CD14-positive monocyte (primary cell): Measurements from ENCODE around the gene SAMHD1. TPM values are rescaled to one million over a fixed set of nuclear protein-coding genes. Genes with fewer than 3 reads are reported as not detected.
"Not testable (repeated sequence)": the region's sequence is repeated elsewhere in the genome, so short reads cannot be mapped to it uniquely, and the experiment has no call there.

Source experiments
- DNase-seq, 3 donors: peaks; one replicate each; pipeline ENCODE4 v3.0.0-alpha.2; 2011 to 2022
- H2AFZ ChIP-seq: 2 replicates; pipeline ENCODE4 v1.6.0; 2012; ENCODE audit warnings: mild to moderate bottlenecking, low read depth, low read length, inconsistent platforms; ENCODE audit not compliant: insufficient read depth, poor library complexity, severe bottlenecking
- H3K27ac ChIP-seq, 2 donors: 1 replicate in 1 of 2; 2 replicates in 1 of 2; pipeline ENCODE4 v1.5.1; 2012 to 2013; ENCODE audit warnings: low read length in 2 of 2, control low read depth in 1 of 2, inconsistent platforms in 1 of 2, low read depth in 1 of 2, mild to moderate bottlenecking in 1 of 2
- H3K27me3 ChIP-seq, 2 donors: one replicate each; pipeline versions ENCODE4 v1.6.0 to v1.6.1; 2011 to 2013; ENCODE audit warnings: low read length in 2 of 2; ENCODE audit not compliant: control insufficient read depth in 2 of 2, insufficient read depth in 2 of 2
- H3K36me3 ChIP-seq, 2 donors: replicated peaks in 1 of 2; 1 replicate in 1 of 2; 2 replicates in 1 of 2; pipeline versions ENCODE4 v1.5.1 to v1.6.1; 2012 to 2013; ENCODE audit warnings: low read length in 2 of 2, control low read depth in 1 of 2, inconsistent platforms in 1 of 2, mild to moderate bottlenecking in 1 of 2; ENCODE audit not compliant: insufficient read depth in 2 of 2, control insufficient read depth in 1 of 2
- H3K4me1 ChIP-seq, 2 donors: 1 replicate in 1 of 2; 2 replicates in 1 of 2; pipeline versions ENCODE4 v1.5.1 to v1.6.1; 2012 to 2013; ENCODE audit warnings: low read length in 2 of 2, control low read depth in 1 of 2, inconsistent platforms in 1 of 2, mild to moderate bottlenecking in 1 of 2, moderate library complexity in 1 of 2; ENCODE audit not compliant: insufficient read depth in 2 of 2, control insufficient read depth in 1 of 2
- H3K4me2 ChIP-seq: replicated peaks from 2 replicates; pipeline ENCODE3; 2012; ENCODE audit warnings: low read length, moderate library complexity, mild to moderate bottlenecking; ENCODE audit not compliant: poor library complexity, severe bottlenecking; ENCODE audit errors: extremely low read depth
- H3K4me3 ChIP-seq, 3 experiments: fragments of 200-600 bp in 1 of 3; sonication (generic) in 1 of 3; replicated peaks in 1 of 3; 1 replicate in 2 of 3; 2 replicates in 1 of 3; pipeline ENCODE4 v1.5.1; 2011 to 2013; ENCODE audit warnings: low read length in 3 of 3, mild to moderate bottlenecking in 3 of 3, control low read depth in 2 of 3, low read depth in 2 of 3, inconsistent platforms in 1 of 3, moderate library complexity in 1 of 3
- H3K79me2 ChIP-seq: 2 replicates; pipeline ENCODE4 v1.6.0; 2012; ENCODE audit warnings: mild to moderate bottlenecking, control low read depth, inconsistent platforms, low read length, moderate library complexity; ENCODE audit not compliant: insufficient read depth
- H3K9ac ChIP-seq: 2 replicates; pipeline ENCODE4 v1.6.0; 2017; ENCODE audit warnings: low read length, mild to moderate bottlenecking; ENCODE audit not compliant: insufficient read depth, poor library complexity, severe bottlenecking
- H3K9me3 ChIP-seq, 2 donors: replicated peaks in 1 of 2; 1 replicate in 1 of 2; 2 replicates in 1 of 2; pipeline versions ENCODE4 v1.5.1 to v1.6.1; 2012 to 2013; ENCODE audit warnings: low read length in 2 of 2, control low read depth in 1 of 2; ENCODE audit not compliant: control insufficient read depth in 1 of 2, insufficient read depth in 1 of 2
- H4K20me1 ChIP-seq: 2 replicates; pipeline ENCODE4 v1.6.0; 2012; ENCODE audit warnings: mild to moderate bottlenecking, low read length, control low read depth, moderate library complexity; ENCODE audit not compliant: insufficient read depth
- H3K27ac Mint-ChIP-seq, 7 donors: one replicate each; pipeline ENCODE4 v1.8.0; 2020; ENCODE audit warnings: mild to moderate bottlenecking in 7 of 7, mixed read lengths in 7 of 7, moderate library complexity in 6 of 7, inconsistent platforms in 2 of 7
- H3K27me3 Mint-ChIP-seq, 3 donors: one replicate each; pipeline ENCODE4 v1.8.0; 2021 to 2022; ENCODE audit warnings: low read depth in 3 of 3, mild to moderate bottlenecking in 3 of 3, mixed read lengths in 3 of 3, moderate library complexity in 3 of 3, inconsistent platforms in 1 of 3
- H3K36me3 Mint-ChIP-seq, 2 donors: one replicate each; pipeline ENCODE4 v1.8.0; 2020; ENCODE audit warnings: mixed read lengths in 2 of 2, inconsistent platforms in 1 of 2, mild to moderate bottlenecking in 1 of 2
- H3K4me1 Mint-ChIP-seq: one replicate; pipeline ENCODE4 v1.8.0; 2020; ENCODE audit warnings: mild to moderate bottlenecking, mixed read lengths
- H3K4me3 Mint-ChIP-seq, 2 donors: one replicate each; pipeline ENCODE4 v1.8.0; 2020; ENCODE audit warnings: mild to moderate bottlenecking in 2 of 2, mixed read lengths in 2 of 2, moderate library complexity in 1 of 2
- H3K9me3 Mint-ChIP-seq, 7 donors: one replicate each; pipeline ENCODE4 v1.8.0; 2020 to 2022; ENCODE audit warnings: mixed read lengths in 7 of 7, mild to moderate bottlenecking in 6 of 7, moderate library complexity in 6 of 7, inconsistent platforms in 2 of 7
- CTCF ChIP-seq: fragments of 200-600 bp; IDR thresholded peaks from one replicate; pipeline ENCODE4 v1.8.0; 2022; ENCODE audit warnings: antibody characterized with exemption, mild to moderate bottlenecking
- WGBS: methylation state at CpG from one replicate; pipeline ENCODE4 v1.1.5; 2013; ENCODE audit warnings: missing lambda C conversion rate; ENCODE audit not compliant: insufficient coverage; 5-methylcytosine and 5-hydroxymethylcytosine counted together
- intact Hi-C, 2 donors: fragments of 100-400 bp; cut with micrococcal nuclease; formaldehyde crosslinking; loops; one replicate each; pipeline versions ENCODE4 v1.15.0 to v1.15.1; 2023
- polyA plus RNA-seq, 3 donors: library from polyadenylated mRNA; depleted of rRNA in 1 of 3; unstranded in 2 of 3; stranded (reverse) in 1 of 3; fragments of 300-500 nt in 2 of 3; fragments of >200 nt in 1 of 3; fragmentation: Illumina TruSeq in 2 of 3; gene quantifications; 1 replicate in 2 of 3; 2 replicates in 1 of 3; pipeline ENCODE4 v1.2.3, GENCODE V29; 2012 to 2021

Gene SAMHD1
- polyA plus RNA-seq, 3 donors: 232 to 796 (median 590) TPM

GRCh38 chr20:36916199-36916598, 35.3 kb downstream of the SAMHD1 start:
- peaks cover 89 to 98% of the 10 kb centered on the region in 2 donors for H3K36me3 ChIP-seq
- no peak overlapping the region for H3K9ac ChIP-seq
- intact Hi-C loops: loop anchor here in 1 of 2 donors (10.0 kb wide), 1 partner anchor 1201 kb away; no protein-coding TSS in a partner anchor
- H3K9me3 Mint-ChIP-seq: no peaks in the 10 kb centered on the region
- no peaks in the 10 kb centered on the region for H3K9me3 ChIP-seq
- peaks cover 88% of the 10 kb centered on the region for H3K79me2 ChIP-seq
- no peak for DNase-seq
- no peaks in the 10 kb centered on the region for H3K4me1 Mint-ChIP-seq
- no peak overlapping the region for H3K4me2 ChIP-seq
- WGBS: no CpG with 5 or more reads among the region's 2 CpGs
- H4K20me1 ChIP-seq: peaks cover 100% of the 10 kb centered on the region
- H3K27ac Mint-ChIP-seq: peak overlapping the region in 1 of 7 donors; percentile 42
- no peaks in the 10 kb centered on the region for H3K27me3 Mint-ChIP-seq
- H3K4me1 ChIP-seq: no peaks in the 10 kb centered on the region
- H3K27ac ChIP-seq: no peak overlapping the region
- H3K36me3 Mint-ChIP-seq: peaks cover 65 to 94% of the 10 kb centered on the region in 2 donors
- H2AFZ ChIP-seq: no peak overlapping the region
- no peak for TF ChIP-seq CTCF
- no peak overlapping the region for H3K4me3 Mint-ChIP-seq
- no peak overlapping the region for H3K4me3 ChIP-seq
- H3K27me3 ChIP-seq: no peaks in the 10 kb centered on the region

- WGBS: 100% methylated on average over 2 of the region's 4 CpGs
These were observed 42.9 kb downstream of the SAMHD1 start for GRCh38 chr20:36908603-36909002.

GRCh38 chr20:36906086-36906485, 45.4 kb downstream of the SAMHD1 start:
- DNase-seq, intact Hi-C loops: not testable (repeated sequence)

More at GRCh38 chr20:36908603-36909002, 42.9 kb downstream of the SAMHD1 start:
- Histone ChIP-seq H3K9me3 (no peaks in the 10 kb centered on the region), H4K20me1 (peaks cover 100% of the 10 kb centered on the region), H3K79me2 (peaks cover 65% of the 10 kb centered on the region), H3K4me1 (no peaks in the 10 kb centered on the region), H3K9ac (no peak overlapping the region), H3K27ac (no peak overlapping the region), H2AFZ (no peak overlapping the region), H3K4me2 (no peak overlapping the region), H3K4me3 (no peak overlapping the region), H3K36me3 (peaks cover 92 to 100% of the 10 kb centered on the region in 2 donors), H3K27me3 (no peaks in the 10 kb centered on the region)
- intact Hi-C loops: no loop called here
- DNase-seq: no peak
- Mint-ChIP-seq H3K4me3 (no peak overlapping the region), H3K9me3 (no peaks in the 10 kb centered on the region), H3K27me3 (no peaks in the 10 kb centered on the region), H3K27ac (no peak overlapping the region), H3K4me1 (no peaks in the 10 kb centered on the region), H3K36me3 (peaks cover 63 to 97% of the 10 kb centered on the region in 2 donors)
- no peak for TF ChIP-seq CTCF

More at GRCh38 chr20:36906086-36906485, 45.4 kb downstream of the SAMHD1 start:
- H3K4me1 Mint-ChIP-seq, H3K4me2 ChIP-seq, H3K4me1 ChIP-seq, H3K4me3 Mint-ChIP-seq, H2AFZ ChIP-seq, H3K9me3 Mint-ChIP-seq, H3K27ac Mint-ChIP-seq, H3K27ac ChIP-seq, H3K9ac ChIP-seq, H3K4me3 ChIP-seq, H3K9me3 ChIP-seq, H3K27me3 Mint-ChIP-seq, H3K27me3 ChIP-seq: not testable (repeated sequence)
- Histone ChIP-seq H3K79me2 (peaks cover 62% of the 10 kb centered on the region), H3K36me3 (peaks cover 98 to 100% of the 10 kb centered on the region in 2 donors), H4K20me1 (peaks cover 100% of the 10 kb centered on the region)
- peaks cover 66 to 98% of the 10 kb centered on the region in 2 donors for H3K36me3 Mint-ChIP-seq
- 100% methylated on average over 1 of the region's 7 CpGs for WGBS
